ENCODE measurements around the gene SIRT4. TPM values are rescaled to one million over a fixed set of nuclear protein-coding genes. Genes with fewer than 3 reads are reported as not detected.

SIRT4 gene
- total and polyA plus RNA-seq, 11 donors, result 3.0 to 10.6 (median 4.7) TPM

GRCh38 chr12:120258323-120258896 is 43.7 kb upstream of the SIRT4 start:
- 84 to 90% (median 87%) methylated on average over 5 of the region's 5 CpGs for WGBS, 4 donors

GRCh38 chr12:120259418-120260202 is 42.5 kb upstream of the SIRT4 start:
- Histone ChIP-seq H3K36me3 (peaks cover 0 to 27% (median 7%) of the 10 kb centered on the region in 9 donors), H3K9me3 (no peaks in the 10 kb centered on the region), H3K4me1 (peaks cover 22 to 100% (median 93%) of the 10 kb centered on the region in 12 donors), H3K27me3 (no peaks in the 10 kb centered on the region), H3K4me3 (no peak overlapping the region), H3K27ac (peak overlapping the region; percentile 42 to 97 (median 86))
- ATAC-seq (peak in 2 of 4 donors; percentile 30 to 50), DNase-seq (peak in 1 of 5 donors; percentile 58)
- TF ChIP-seq CTCF (IDR thresholded peaks at IDR 0.05) (no peak), POLR2A (IDR thresholded peaks at IDR 0.05) (no peak)
- intact Hi-C loops (cut with DNase I), result no loop called here
- WGBS, 4 donors, result 57 to 63% (median 60%) methylated on average over 8 of the region's 8 CpGs

More at GRCh38 chr12:120258323-120258896, 43.7 kb upstream of the SIRT4 start:
- peak overlapping the region; percentile 14 to 97 (median 86) for H3K27ac ChIP-seq
- intact Hi-C loops (cut with DNase I), result no loop called here
- no peaks in the 10 kb centered on the region for H3K9me3 ChIP-seq
- H3K36me3 ChIP-seq, result peaks cover 0 to 29% (median 7%) of the 10 kb centered on the region in 9 donors
- DNase-seq, result no peak
- ATAC-seq, result no peak
- no peak overlapping the region for H3K4me3 ChIP-seq
- no peak for TF ChIP-seq CTCF (IDR thresholded peaks at IDR 0.05)
- no peak for TF ChIP-seq POLR2A (IDR thresholded peaks at IDR 0.05)
- peaks cover 21 to 100% (median 94%) of the 10 kb centered on the region in 12 donors for H3K4me1 ChIP-seq
- no peaks in the 10 kb centered on the region for H3K27me3 ChIP-seq

- DNase-seq (no peak), ATAC-seq (no peak)
- TF ChIP-seq POLR2A (IDR thresholded peaks at IDR 0.05) (no peak), CTCF (IDR thresholded peaks at IDR 0.05) (no peak)
- H3K27ac ChIP-seq, result peak overlapping the region in 4 of 12 donors; percentile 22 to 97 (median 92)
- 89 to 95% (median 93%) methylated on average over 5 of the region's 5 CpGs for WGBS, 4 donors
- H3K4me1 ChIP-seq, result peaks cover 22 to 93% (median 86%) of the 10 kb centered on the region in 12 donors
- H3K27me3 ChIP-seq, result no peaks in the 10 kb centered on the region
- H3K9me3 ChIP-seq, result no peaks in the 10 kb centered on the region
- no peak overlapping the region for H3K4me3 ChIP-seq
- H3K36me3 ChIP-seq, result peaks cover 0 to 17% (median under 1%) of the 10 kb centered on the region in 9 donors
- intact Hi-C loops (cut with DNase I), result no loop called here
These were observed 41.5 kb upstream of the SIRT4 start for GRCh38 chr12:120260607-120261006.
